Measurements from ENCODE around the gene NMNAT2.

The NMNAT2 gene

GRCh38 chr1:183218027-183218618 is 200.1 kb downstream of the NMNAT2 start:
- TF ChIP-seq FOXP2 (optimal IDR thresholded peaks at IDR 0.05; ENCODE audit: borderline replicate concordance, extremely low read depth, extremely low read length, insufficient read depth) (no peak), POLR2AphosphoS5 (IDR thresholded peaks at IDR 0.05; ENCODE audit: low read depth, low read length) (no peak), TAF1 (IDR thresholded peaks at IDR 0.05; ENCODE audit: borderline replicate concordance, insufficient read depth, low read length) (no peak), SIN3A (IDR thresholded peaks at IDR 0.05; ENCODE audit: borderline replicate concordance, insufficient read depth, low read length) (no peak), REST (IDR thresholded peaks at IDR 0.05; ENCODE audit: insufficient read depth in 1 of 2, low read depth in 2 of 2, low read length in 2 of 2) (no peak)

GRCh38 chr1:183215936-183216335 is 202.2 kb downstream of the NMNAT2 start:
- TF ChIP-seq FOXP2 (optimal IDR thresholded peaks at IDR 0.05; ENCODE audit: borderline replicate concordance, extremely low read depth, extremely low read length, insufficient read depth) (no peak), TAF1 (IDR thresholded peaks at IDR 0.05; ENCODE audit: borderline replicate concordance, insufficient read depth, low read length) (no peak), REST (IDR thresholded peaks at IDR 0.05; ENCODE audit: insufficient read depth in 1 of 2, low read depth in 2 of 2, low read length in 2 of 2) (no peak), POLR2AphosphoS5 (IDR thresholded peaks at IDR 0.05; ENCODE audit: low read depth, low read length) (no peak)

GRCh38 chr1:183215076-183215720 is 203.0 kb downstream of the NMNAT2 start:
- TF ChIP-seq POLR2AphosphoS5 (IDR thresholded peaks at IDR 0.05; ENCODE audit: low read depth, low read length) (no peak), REST (IDR thresholded peaks at IDR 0.05; ENCODE audit: insufficient read depth in 1 of 2, low read depth in 2 of 2, low read length in 2 of 2) (no peak), TAF1 (IDR thresholded peaks at IDR 0.05; ENCODE audit: borderline replicate concordance, insufficient read depth, low read length) (no peak), FOXP2 (optimal IDR thresholded peaks at IDR 0.05; ENCODE audit: borderline replicate concordance, extremely low read depth, extremely low read length, insufficient read depth) (no peak), SIN3A (IDR thresholded peaks at IDR 0.05; ENCODE audit: borderline replicate concordance, insufficient read depth, low read length) (no peak)

GRCh38 chr1:183214021-183214970 is 203.9 kb downstream of the NMNAT2 start:
- TF ChIP-seq REST (IDR thresholded peaks at IDR 0.05; ENCODE audit: insufficient read depth in 1 of 2, low read depth in 2 of 2, low read length in 2 of 2), result no peak
- no peak for TF ChIP-seq TAF1 (IDR thresholded peaks at IDR 0.05; ENCODE audit: borderline replicate concordance, insufficient read depth, low read length)
- TF ChIP-seq SIN3A (IDR thresholded peaks at IDR 0.05; ENCODE audit: borderline replicate concordance, insufficient read depth, low read length), result no peak
- TF ChIP-seq POLR2AphosphoS5 (IDR thresholded peaks at IDR 0.05; ENCODE audit: low read depth, low read length), result no peak
- no peak for TF ChIP-seq FOXP2 (optimal IDR thresholded peaks at IDR 0.05; ENCODE audit: borderline replicate concordance, extremely low read depth, extremely low read length, insufficient read depth)

Data from PFSK-1 (cell line).